GM18873 (cell line): ENCODE results near the gene CCDC39.
"Not testable (repeated sequence)": the region's sequence is repeated elsewhere in the genome, so short reads cannot be mapped to it uniquely, and the experiment has no call there.

ENCODE experiments used
- ATAC-seq: cut with Tn5 transposase; IDR thresholded peaks from one replicate; pipeline ENCODE4 v1.9.1; 2021; ENCODE audit warnings: mild to moderate bottlenecking, moderate library complexity, moderate number of reproducible peaks; ENCODE audit not compliant: unreplicated experiment, low FRiP score

The CCDC39 gene

GRCh38 chr3:180626844-180627243 is 52.4 kb downstream of the CCDC39 start:
- ATAC-seq, result peak; percentile 83

GRCh38 chr3:180624714-180625113 is 54.6 kb downstream of the CCDC39 start:
- peak; percentile 58 for ATAC-seq

GRCh38 chr3:180619723-180620122 is 59.6 kb downstream of the CCDC39 start:
- ATAC-seq, result no peak

- ATAC-seq, result not testable (repeated sequence)
These were observed 60.7 kb downstream of the CCDC39 start for GRCh38 chr3:180618563-180618962.

GRCh38 chr3:180617049-180617448 is 62.2 kb downstream of the CCDC39 start:
- no peak for ATAC-seq

GRCh38 chr3:180615954-180616353 is 63.3 kb downstream of the CCDC39 start:
- no peak for ATAC-seq

- no peak for ATAC-seq
These were observed 66.9 kb downstream of the CCDC39 start for GRCh38 chr3:180612364-180612763.

- ATAC-seq, result no peak
These were observed 68.3 kb downstream of the CCDC39 start for GRCh38 chr3:180611006-180611405.

GRCh38 chr3:180601688-180602666 is 77.3 kb downstream of the CCDC39 start, which contains the start of gene TTC14:
TTC14 (plus strand) TSS chr3:180602163; CDS start chr3:180602262, 99 bp downstream.
- ATAC-seq, result peak; percentile 97

- ATAC-seq, result no peak
These were observed 78.8 kb downstream of the CCDC39 start for GRCh38 chr3:180600473-180600872.

- ATAC-seq, result no peak
These were observed 83.7 kb downstream of the CCDC39 start for GRCh38 chr3:180595559-180595935.

- ATAC-seq, result peak; percentile 63
These were observed 84.4 kb downstream of the CCDC39 start for GRCh38 chr3:180594631-180595558.

GRCh38 chr3:180593631-180594030 is 85.7 kb downstream of the CCDC39 start:
- not testable (repeated sequence) for ATAC-seq

GRCh38 chr3:180590396-180590795 is 88.9 kb downstream of the CCDC39 start:
- ATAC-seq, result no peak

- ATAC-seq, result no peak
These were observed 98.4 kb downstream of the CCDC39 start for GRCh38 chr3:180580934-180581333.

- no peak for ATAC-seq
These were observed 103.7 kb downstream of the CCDC39 start for GRCh38 chr3:180575571-180575970.

GRCh38 chr3:180571831-180572598 is 107.3 kb downstream of the CCDC39 start:
- peak; percentile 86 for ATAC-seq

GRCh38 chr3:180570238-180570637 is 109.1 kb downstream of the CCDC39 start:
- ATAC-seq, result no peak

- ATAC-seq, result no peak
These were observed 114.6 kb downstream of the CCDC39 start for GRCh38 chr3:180564676-180565075.
